HG03139 (cell line): ENCODE data around the gene AZI2.

Experiments
- ATAC-seq: cut with Tn5 transposase; IDR thresholded peaks from one replicate; pipeline ENCODE4 v1.9.1; 2021; ENCODE audit not compliant: unreplicated experiment

The AZI2 gene

DNA sequence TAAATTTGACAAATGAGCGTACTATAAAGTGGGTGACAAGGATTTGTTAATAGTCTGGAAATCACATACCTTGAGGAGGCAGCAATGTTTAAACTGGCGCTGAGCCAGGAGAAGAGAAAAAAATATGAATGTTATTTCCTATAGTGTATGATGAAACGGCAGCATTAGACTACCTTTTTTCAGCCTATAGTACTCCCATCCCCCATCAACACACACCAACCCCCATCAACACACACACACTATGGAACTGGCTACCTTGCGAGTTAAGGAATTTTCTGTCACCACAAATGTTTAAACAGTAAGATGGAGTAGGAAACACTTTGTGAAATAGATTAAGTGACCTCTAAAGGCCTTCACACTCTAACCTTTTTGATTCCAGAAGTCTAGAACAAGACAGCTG is 46.9 kb downstream of the AZI2 start:
- no peak for ATAC-seq

DNA sequence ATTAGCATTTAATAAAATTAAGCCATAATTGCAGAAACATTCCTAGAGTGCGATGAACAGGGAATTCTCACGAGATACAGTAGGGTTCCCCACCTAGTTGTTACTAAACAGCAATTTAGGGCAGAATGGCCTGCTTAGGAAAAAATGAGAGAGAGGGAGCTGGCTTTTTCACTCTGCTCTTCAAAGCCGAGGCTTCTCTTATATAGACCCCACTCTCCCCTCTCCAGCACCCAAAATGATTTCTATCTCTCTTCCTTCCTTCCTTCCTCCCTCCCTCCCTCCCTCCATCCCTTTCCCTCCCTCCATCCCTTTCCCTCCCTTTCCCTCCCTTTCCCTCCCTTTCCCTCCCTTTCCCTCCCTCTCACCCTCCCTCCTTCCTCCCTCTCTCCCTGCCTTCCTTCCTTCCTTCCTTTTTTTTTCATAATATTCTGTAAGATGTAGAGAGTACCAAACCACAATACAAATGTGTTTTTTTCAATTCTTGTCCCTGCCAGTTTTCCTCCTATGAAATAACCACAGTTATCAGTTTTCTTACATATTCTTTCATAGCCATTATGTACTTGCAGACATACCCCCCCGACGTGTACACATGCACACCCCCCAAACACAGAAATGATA is 48.2 kb downstream of the AZI2 start:
- ATAC-seq, result no peak

DNA sequence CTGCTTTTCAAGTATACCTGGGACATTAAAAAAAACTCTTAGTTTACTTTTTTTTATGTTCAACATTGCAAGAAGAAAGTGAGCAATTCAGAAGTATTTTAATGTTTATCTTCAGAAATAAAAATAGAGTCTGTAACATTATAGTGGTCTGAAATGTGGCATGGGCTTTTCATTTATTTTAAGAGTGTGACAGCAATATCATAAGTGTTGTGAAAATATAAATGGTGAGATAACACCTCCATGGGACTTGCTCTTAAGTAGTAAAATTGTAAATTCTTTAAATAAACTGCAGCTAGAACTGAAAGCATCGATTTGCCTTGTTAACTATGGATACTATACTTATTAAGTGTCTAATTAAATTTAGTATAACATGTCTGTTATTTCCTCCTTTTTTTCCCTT is 48.9 kb downstream of the AZI2 start:
- ATAC-seq, result no peak

- ATAC-seq, result no peak
Observed at GRCh38 chr3:28295898-28296490, 52.6 kb downstream of the AZI2 start.

GRCh38 chr3:28294667-28295413 is 53.8 kb downstream of the AZI2 start:
- ATAC-seq, result no peak

- no peak for ATAC-seq
Observed at GRCh38 chr3:28292622-28293021, 56.0 kb downstream of the AZI2 start.

GRCh38 chr3:28291577-28291976 is 57.0 kb downstream of the AZI2 start:
- ATAC-seq, result no peak

DNA sequence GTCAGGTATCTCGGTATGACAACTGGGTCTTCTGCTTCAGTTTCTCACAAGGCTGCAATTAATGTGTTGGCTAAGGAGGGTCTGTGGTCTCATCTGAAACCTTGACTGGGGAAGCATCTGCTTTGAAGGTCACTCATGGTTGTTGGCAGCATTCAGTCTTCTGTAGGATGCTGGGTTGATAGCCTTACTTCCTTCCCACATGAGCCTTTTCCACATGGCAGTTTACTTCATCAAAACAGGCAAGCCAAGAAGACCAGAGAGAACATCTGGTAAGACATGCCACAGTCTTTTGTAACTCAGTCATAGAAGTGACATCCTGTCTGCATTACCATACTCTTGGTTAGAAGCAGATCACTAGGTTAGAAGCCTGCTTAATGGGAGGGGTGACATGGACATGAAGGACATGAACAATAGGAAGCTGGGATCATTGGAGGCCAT is 57.7 kb downstream of the AZI2 start:
- ATAC-seq, result no peak

DNA sequence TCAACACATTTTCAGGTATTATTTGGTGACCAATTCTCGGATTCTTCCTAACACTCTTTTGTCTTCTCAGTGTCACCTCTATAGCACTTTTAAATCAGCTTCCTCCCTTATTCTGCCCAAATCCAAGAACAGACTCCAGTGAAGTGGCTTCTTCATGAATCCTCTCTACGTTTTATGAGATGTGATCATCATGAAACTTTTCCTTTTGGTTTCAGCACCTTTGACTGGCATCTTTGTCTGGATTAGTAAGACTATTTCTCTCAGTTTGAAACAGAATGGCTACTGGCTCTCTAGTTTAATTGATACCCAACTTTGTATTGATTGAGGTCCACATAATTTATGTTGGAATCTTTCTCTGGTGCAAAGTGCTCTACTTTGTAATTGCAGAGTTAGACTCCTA is 61.6 kb downstream of the AZI2 start:
- ATAC-seq, result no peak

DNA sequence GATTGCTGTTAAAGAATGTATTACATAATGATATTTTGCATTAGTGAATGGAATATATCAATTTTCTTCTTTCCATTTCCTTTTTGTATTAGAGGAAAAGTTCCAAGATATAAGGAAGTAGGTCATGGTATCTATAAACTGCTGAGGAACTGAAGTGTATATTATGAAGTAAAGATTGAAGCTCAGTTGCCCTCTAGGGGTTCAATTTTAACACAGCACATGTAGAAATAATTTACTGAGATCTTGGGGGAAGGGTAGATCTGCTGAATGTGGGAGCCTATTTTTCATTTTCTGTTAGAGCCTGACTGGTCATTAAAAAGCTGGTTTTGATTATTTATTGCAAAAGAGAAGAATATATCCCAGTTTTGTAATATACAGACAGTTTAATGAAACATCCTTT is 62.0 kb downstream of the AZI2 start:
- peak; percentile 93 for ATAC-seq

DNA sequence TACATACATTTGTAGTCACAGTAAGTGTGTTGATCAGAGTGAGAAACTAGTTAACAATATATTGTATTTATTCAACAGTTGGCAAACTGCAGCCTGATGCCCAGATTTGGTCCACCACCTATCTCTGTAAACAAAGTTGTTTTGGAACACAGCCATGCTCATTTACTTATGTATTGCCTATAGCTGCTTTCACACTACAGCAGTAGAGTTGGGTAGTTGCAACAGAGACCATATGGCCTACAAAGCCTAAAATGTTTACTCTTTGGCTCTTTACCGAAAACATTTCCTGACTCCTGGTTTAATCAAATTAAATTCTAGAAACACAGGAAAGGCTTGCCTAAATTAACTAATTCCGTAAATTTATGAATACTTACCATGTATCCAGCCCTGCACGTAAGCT is 67.8 kb downstream of the AZI2 start:
- ATAC-seq, result no peak

DNA sequence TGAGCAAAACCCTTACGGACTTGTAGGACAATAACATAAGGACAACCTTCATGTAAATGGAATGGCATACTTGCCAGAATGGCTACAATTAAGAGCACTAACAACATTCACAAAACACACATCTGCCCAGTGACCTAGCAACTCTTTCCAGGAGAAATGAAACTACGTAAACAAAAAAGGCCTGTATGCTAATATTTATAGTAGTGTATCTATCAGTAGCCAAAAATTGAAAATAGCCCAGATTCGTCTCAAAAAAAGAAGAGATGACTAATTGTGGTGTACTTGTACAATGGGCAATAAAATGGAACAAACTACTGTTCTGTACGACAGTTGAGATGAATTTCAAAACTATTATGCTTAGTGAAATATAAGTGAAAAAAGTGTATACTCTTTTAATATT is 68.9 kb downstream of the AZI2 start:
- no peak for ATAC-seq

GRCh38 chr3:28278918-28279317 is 69.7 kb downstream of the AZI2 start:
- no peak for ATAC-seq

- no peak for ATAC-seq
Observed at GRCh38 chr3:28273837-28274236, 74.8 kb downstream of the AZI2 start.
